ENCODE data around the gene KAT2B. TPM values are rescaled to one million over a fixed set of nuclear protein-coding genes. Genes with fewer than 3 reads are reported as not detected.

The KAT2B gene
- total RNA-seq, 1 experiment from 2014 or later, result 3.7 TPM

DNA sequence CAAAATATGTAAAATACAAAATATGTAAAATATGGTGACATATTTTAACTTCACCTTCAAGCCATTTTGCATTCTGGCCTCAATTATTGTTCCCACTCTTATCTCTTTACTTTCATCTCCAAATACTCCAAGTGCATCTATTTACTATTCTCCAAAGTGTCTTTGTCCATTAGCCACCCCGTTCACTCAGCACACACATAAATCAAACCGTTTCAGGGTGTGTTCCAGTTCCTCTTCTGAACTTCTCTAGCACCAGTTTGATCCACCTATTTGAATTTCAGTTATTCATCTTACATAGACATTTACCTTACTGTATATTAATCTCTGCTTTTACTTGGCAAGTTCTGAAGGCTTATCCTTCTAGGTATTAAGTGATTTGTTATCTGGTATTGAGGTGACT is 100.6 kb downstream of the KAT2B start (continued):
- TF ChIP-seq, protein P1, sequence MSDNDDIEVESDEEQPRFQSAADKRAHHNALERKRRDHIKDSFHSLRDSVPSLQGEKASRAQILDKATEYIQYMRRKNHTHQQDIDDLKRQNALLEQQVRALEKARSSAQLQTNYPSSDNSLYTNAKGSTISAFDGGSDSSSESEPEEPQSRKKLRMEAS (IDR thresholded peaks at IDR 0.05), result no peak

DNA sequence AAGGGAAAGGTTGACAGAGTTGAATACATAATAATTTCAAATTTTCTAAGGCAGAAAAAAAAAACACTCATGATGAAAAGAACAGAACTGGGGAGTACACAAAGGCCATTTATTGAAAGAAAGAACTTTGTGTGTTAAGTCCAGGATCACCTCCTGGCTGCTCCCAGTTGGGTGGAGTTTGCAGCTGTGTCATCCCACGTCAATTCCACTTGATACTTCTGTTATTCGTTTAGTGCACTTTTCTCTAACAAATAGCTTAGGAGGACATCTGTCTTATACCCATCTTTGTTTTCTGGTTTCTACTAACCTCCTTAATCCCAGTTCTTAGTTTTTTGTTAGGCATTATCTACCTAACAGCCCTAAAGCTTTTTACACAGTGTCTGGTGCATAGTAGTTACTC is 101.1 kb downstream of the KAT2B start:
- H3K9ac ChIP-seq (ENCODE audit: low read length), result no peak overlapping the region
- H3K9me3 ChIP-seq (ENCODE audit: control insufficient read depth in 1 of 2, insufficient read depth in 1 of 2, low read depth in 1 of 2, low read length in 2 of 2), result no peaks in the 10 kb centered on the region
- ATAC-seq (no peak), DNase-seq (ENCODE audit: low read depth, low spot score) (no peak)
- H3K4me2 ChIP-seq (ENCODE audit: low read length), result no peak overlapping the region
- CTCF ChIA-PET, result no interaction called here
- TF ChIP-seq JUND (IDR thresholded peaks at IDR 0.05) (no peak), EGR1 (IDR thresholded peaks at IDR 0.05; ENCODE audit: low read depth) (no peak), SIN3A (IDR thresholded peaks at IDR 0.05; ENCODE audit: low read depth) (no peak), POLR2A (IDR thresholded peaks at IDR 0.05; ENCODE audit: borderline replicate concordance, extremely low read depth, insufficient read depth, insufficient read length) (no peak), RAD21 (IDR thresholded peaks at IDR 0.05; ENCODE audit: low read depth) (no peak)
- TF ChIP-seq, protein P2, sequence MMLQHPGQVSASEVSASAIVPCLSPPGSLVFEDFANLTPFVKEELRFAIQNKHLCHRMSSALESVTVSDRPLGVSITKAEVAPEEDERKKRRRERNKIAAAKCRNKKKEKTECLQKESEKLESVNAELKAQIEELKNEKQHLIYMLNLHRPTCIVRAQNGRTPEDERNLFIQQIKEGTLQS (IDR thresholded peaks at IDR 0.05), result no peak
- H3K4me1 ChIP-seq (ENCODE audit: control insufficient read depth in 1 of 2, insufficient read depth in 2 of 2, low read length in 2 of 2), result no peaks in the 10 kb centered on the region
- intact Hi-C loops (cut with micrococcal nuclease), result no loop called here
- H3K27ac ChIP-seq (ENCODE audit: low read depth, low read length), result no peak overlapping the region
- H3K9me2 ChIP-seq (ENCODE audit: insufficient read depth), result no peaks in the 10 kb centered on the region
- H3K4me3 ChIP-seq (replicated peaks in 1 of 2; ENCODE audit: low read depth in 1 of 2, low read length in 2 of 2), result no peak overlapping the region
- no peaks in the 10 kb centered on the region for H3K79me2 ChIP-seq (ENCODE audit: insufficient read depth, low read length)
- no TSS peak for BruUV-seq (replicated peaks)
- H2AFZ ChIP-seq (ENCODE audit: low read depth, low read length, poor library complexity, severe bottlenecking), result no peak overlapping the region
- POLR2A ChIA-PET, result no interaction called here
- H4K20me1 ChIP-seq (ENCODE audit: insufficient read depth), result no peaks in the 10 kb centered on the region
- H3K36me3 ChIP-seq (ENCODE audit: control insufficient read depth in 1 of 2, insufficient read depth in 2 of 2, low read length in 2 of 2), result no peaks in the 10 kb centered on the region
- RAD21 ChIA-PET (ENCODE audit: low non-redundant PET in 1 of 2, low total read pairs in 2 of 2, uncharacterized antibody in 2 of 2, unreplicated experiment in 2 of 2), result no interaction called here
- H3K27me3 ChIP-seq (ENCODE audit: insufficient read depth, low read length), result no peaks in the 10 kb centered on the region

DNA sequence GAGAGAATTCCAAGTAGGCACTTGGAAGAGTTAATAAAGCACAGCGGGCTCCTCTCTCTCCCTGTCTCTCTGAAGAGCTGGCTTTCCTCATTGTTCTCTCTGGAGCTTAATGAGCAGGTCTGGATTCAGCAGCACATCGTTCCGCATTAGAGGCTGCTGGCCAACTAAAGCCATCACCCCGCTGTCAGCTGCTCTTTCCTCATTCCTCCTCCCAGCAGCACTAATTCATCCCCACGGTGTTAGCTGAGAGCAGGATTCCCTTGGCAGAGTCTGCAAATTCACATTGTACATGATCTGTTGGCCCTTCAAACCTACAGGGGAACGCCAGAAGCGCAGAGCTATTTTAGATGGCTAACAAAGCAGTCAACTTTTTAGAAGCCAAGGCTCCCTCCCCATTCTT is 101.6 kb downstream of the KAT2B start:
- TF ChIP-seq FOSL1 (IDR thresholded peaks at IDR 0.05; ENCODE audit: low read depth) (no peak), CEBPB (IDR thresholded peaks at IDR 0.05; ENCODE audit: low read depth) (no peak), JUND (IDR thresholded peaks at IDR 0.05) (no peak), EZH2phosphoT487 (IDR thresholded peaks at IDR 0.05; ENCODE audit: borderline replicate concordance) (no peak), CBX3 (IDR thresholded peaks at IDR 0.05; ENCODE audit: low read depth) (no peak), SRF (IDR thresholded peaks at IDR 0.05; ENCODE audit: low read depth) (no peak), SIN3A (IDR thresholded peaks at IDR 0.05; ENCODE audit: low read depth) (no peak), ZNF274 (IDR thresholded peaks at IDR 0.05; ENCODE audit: low read depth, low read length) (no peak)
- TF ChIP-seq, protein P3, sequence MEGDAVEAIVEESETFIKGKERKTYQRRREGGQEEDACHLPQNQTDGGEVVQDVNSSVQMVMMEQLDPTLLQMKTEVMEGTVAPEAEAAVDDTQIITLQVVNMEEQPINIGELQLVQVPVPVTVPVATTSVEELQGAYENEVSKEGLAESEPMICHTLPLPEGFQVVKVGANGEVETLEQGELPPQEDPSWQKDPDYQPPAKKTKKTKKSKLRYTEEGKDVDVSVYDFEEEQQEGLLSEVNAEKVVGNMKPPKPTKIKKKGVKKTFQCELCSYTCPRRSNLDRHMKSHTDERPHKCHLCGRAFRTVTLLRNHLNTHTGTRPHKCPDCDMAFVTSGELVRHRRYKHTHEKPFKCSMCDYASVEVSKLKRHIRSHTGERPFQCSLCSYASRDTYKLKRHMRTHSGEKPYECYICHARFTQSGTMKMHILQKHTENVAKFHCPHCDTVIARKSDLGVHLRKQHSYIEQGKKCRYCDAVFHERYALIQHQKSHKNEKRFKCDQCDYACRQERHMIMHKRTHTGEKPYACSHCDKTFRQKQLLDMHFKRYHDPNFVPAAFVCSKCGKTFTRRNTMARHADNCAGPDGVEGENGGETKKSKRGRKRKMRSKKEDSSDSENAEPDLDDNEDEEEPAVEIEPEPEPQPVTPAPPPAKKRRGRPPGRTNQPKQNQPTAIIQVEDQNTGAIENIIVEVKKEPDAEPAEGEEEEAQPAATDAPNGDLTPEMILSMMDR (IDR thresholded peaks at IDR 0.05 in 2 of 3, conservative IDR thresholded peaks at IDR 0.05 in 1 of 3; ENCODE audit: borderline replicate concordance in 1 of 3, insufficient read depth in 1 of 3, low read depth in 2 of 3, low read length in 2 of 3), result no peak
- TF ChIP-seq, protein P4, sequence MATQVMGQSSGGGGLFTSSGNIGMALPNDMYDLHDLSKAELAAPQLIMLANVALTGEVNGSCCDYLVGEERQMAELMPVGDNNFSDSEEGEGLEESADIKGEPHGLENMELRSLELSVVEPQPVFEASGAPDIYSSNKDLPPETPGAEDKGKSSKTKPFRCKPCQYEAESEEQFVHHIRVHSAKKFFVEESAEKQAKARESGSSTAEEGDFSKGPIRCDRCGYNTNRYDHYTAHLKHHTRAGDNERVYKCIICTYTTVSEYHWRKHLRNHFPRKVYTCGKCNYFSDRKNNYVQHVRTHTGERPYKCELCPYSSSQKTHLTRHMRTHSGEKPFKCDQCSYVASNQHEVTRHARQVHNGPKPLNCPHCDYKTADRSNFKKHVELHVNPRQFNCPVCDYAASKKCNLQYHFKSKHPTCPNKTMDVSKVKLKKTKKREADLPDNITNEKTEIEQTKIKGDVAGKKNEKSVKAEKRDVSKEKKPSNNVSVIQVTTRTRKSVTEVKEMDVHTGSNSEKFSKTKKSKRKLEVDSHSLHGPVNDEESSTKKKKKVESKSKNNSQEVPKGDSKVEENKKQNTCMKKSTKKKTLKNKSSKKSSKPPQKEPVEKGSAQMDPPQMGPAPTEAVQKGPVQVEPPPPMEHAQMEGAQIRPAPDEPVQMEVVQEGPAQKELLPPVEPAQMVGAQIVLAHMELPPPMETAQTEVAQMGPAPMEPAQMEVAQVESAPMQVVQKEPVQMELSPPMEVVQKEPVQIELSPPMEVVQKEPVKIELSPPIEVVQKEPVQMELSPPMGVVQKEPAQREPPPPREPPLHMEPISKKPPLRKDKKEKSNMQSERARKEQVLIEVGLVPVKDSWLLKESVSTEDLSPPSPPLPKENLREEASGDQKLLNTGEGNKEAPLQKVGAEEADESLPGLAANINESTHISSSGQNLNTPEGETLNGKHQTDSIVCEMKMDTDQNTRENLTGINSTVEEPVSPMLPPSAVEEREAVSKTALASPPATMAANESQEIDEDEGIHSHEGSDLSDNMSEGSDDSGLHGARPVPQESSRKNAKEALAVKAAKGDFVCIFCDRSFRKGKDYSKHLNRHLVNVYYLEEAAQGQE (IDR thresholded peaks at IDR 0.05; ENCODE audit: low read depth), result no peak
- Histone ChIP-seq H3K9me2 (ENCODE audit: insufficient read depth) (no peaks in the 10 kb centered on the region), H3K4me2 (ENCODE audit: low read length) (no peak overlapping the region), H4K20me1 (ENCODE audit: insufficient read depth) (no peaks in the 10 kb centered on the region), H3K27me3 (ENCODE audit: insufficient read depth, low read length) (no peaks in the 10 kb centered on the region), H3K4me1 (ENCODE audit: control insufficient read depth in 1 of 2, insufficient read depth in 2 of 2, low read length in 2 of 2) (no peaks in the 10 kb centered on the region), H3K27ac (ENCODE audit: low read depth, low read length) (no peak overlapping the region), H2AFZ (ENCODE audit: low read depth, low read length, poor library complexity, severe bottlenecking) (no peak overlapping the region), H3K36me3 (ENCODE audit: control insufficient read depth in 1 of 2, insufficient read depth in 2 of 2, low read length in 2 of 2) (no peaks in the 10 kb centered on the region), H3K9me3 (ENCODE audit: control insufficient read depth in 1 of 2, insufficient read depth in 1 of 2, low read depth in 1 of 2, low read length in 2 of 2) (no peaks in the 10 kb centered on the region), H3K79me2 (ENCODE audit: insufficient read depth, low read length) (no peaks in the 10 kb centered on the region), H3K4me3 (replicated peaks in 1 of 2; ENCODE audit: low read depth in 1 of 2, low read length in 2 of 2) (no peak overlapping the region), H3K9ac (ENCODE audit: low read length) (no peak overlapping the region)
- no peak for ATAC-seq
- intact Hi-C loops (cut with micrococcal nuclease), result no loop called here
- ChIA-PET POLR2A (no interaction called here), CTCF (no interaction called here), RAD21 (ENCODE audit: low non-redundant PET in 1 of 2, low total read pairs in 2 of 2, uncharacterized antibody in 2 of 2, unreplicated experiment in 2 of 2) (no interaction called here)
- BruUV-seq (replicated peaks), result no TSS peak
- DNase-seq (ENCODE audit: low read depth, low spot score), result no peak
